Measurements from ENCODE around the gene OR51T1. TPM values are rescaled to one million over a fixed set of nuclear protein-coding genes. Genes with fewer than 3 reads are reported as not detected.
"Not testable (repeated sequence)": the region's sequence is repeated elsewhere in the genome, so short reads cannot be mapped to it uniquely, and the experiment has no call there.

Gene OR51T1, protein sequence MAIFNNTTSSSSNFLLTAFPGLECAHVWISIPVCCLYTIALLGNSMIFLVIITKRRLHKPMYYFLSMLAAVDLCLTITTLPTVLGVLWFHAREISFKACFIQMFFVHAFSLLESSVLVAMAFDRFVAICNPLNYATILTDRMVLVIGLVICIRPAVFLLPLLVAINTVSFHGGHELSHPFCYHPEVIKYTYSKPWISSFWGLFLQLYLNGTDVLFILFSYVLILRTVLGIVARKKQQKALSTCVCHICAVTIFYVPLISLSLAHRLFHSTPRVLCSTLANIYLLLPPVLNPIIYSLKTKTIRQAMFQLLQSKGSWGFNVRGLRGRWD
- polyA plus RNA-seq (ENCODE audit: insufficient read length), result not detected

GRCh38 chr11:4881860-4882500 is at the start of gene OR51T1:
Gene OR51T1, plus strand, starts transcription at chr11:4881900. Its CDS starts 0 bp downstream, at chr11:4881900.
- no peak for DNase-seq (ENCODE audit: low read depth)

DNA sequence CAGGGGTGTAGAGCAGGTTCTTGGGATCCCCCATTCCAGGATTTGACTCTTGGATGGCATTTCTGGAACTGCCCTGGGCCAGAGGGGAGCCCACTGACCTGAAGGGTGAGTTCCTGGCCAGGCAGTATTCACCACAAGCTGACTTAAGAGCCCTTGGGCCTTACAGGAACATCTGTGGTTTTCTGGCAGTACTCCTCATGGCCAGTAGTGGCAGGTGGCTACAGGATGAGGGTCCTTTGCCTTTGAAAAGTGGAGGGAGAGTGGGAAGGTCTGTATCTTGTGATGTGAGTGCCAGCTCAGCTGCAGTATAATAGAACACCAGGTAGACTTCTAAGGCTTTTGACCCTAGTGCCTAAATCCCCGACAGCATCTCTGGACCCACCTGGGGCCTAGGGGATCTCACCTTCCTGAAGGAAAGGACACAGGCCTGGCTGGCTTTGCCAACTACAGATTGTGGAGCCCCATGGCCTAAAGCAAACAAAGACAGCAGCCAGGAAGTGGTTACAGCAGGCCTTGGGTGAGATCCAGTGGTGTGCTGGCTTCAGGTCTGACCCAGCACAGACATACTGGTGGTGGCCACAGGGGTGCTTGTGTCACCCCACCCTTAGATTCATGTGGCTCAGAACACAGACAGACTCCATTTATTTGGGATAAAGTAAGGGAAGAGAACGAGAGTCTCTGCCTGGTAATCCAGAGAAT is 41.7 kb upstream of the OR51T1 start:
- no peak for DNase-seq (ENCODE audit: low read depth)

DNA sequence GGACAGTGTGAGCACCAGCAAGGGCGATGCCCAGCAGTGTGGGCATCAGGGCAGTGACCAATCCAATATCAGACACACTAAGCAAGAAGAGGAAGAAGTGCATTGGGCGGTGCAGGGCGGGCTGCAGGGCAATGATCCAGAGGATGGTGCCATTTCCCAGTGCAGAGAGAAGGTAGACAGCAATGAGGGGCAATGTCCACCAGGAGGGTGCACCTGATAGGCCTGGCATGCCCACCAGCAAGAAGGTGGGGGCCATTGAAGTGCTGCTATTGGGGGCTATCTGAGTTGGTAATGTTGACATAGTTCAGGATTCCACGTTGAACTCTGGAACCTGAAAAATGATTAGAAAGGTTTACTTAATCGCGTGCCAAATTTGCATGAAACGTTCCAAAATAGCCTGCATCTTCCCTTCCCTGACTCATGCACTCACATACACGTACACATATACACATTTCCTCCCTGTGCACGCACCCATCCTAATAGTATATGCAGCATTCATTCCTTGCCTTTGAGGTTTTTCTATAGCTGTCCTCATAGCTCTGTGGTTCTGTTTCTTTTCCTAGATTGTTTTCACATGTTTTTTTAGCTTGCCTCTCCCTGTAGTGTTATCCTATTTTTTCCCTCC is 32.7 kb upstream of the OR51T1 start, which contains the start of gene OR51S1:
Gene OR51S1, minus strand, starts transcription at position 301 of the 625 bp plus-strand sequence. Its CDS starts 0 bp downstream, at position 301.
- DNase-seq (ENCODE audit: low read depth), result no peak

DNA sequence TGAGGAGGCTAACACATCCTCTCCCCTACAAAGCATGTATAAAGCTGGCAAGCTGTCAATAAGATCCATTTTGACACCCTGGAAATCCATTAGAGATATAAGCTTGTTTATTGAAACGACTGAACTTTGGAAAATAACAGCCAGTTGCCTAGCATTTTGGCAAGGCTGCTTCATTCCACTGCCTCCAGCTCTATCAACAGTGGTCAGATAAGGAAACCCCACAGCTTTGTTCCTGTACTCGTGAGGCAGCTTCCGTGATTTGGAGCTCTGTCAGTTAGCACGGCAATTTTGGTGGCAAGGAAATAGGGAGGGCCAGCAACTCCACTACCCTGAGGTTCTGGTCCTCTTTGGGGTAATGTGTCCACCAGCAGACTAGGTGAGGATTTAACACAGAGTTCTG is 30.7 kb upstream of the OR51T1 start:
- DNase-seq (ENCODE audit: low read depth), result no peak

GRCh38 chr11:4854286-4854685 is 27.4 kb upstream of the OR51T1 start:
- not testable (repeated sequence) for DNase-seq (ENCODE audit: low read depth)

DNA sequence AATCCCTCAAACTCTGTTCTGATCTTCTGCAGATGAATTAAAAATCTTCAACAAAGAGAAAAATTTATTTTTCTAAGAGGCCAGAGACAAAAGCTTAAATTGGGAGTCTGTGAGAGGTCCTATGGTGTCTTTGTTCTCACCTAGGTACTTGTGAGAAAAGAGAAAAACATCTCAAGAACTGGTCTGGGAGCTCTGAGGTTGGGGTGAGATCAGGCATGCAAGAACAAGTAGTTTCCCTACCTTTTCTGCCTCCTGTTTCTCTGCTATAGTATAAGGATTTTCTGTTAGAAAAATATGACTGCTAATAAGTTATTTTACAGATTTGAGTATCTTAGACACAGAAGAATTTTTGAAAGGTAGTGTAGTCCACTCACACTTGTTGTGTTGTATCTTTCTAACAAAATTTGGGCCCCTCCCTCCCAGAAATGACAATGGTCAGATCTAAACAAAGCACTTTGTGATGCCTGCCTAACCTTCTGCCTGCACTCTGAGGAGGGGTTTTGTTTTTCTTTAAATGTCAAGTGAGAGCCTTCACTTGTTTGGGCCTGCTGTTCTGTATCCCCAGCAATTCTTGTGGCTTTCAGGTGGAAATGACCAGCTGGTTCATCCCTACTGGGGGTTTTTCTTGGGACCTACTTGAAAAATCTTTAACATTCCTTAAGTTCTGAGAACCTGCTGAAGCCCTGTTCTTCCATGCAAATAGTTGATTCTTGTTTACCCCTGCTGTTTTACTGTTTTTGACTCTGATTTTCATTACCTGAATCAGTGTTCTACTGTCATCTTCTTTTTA is 19.1 kb upstream of the OR51T1 start:
- DNase-seq (ENCODE audit: low read depth), result no peak

GRCh38 chr11:4863876-4864275 is 17.8 kb upstream of the OR51T1 start:
- DNase-seq (ENCODE audit: low read depth), result no peak

- DNase-seq (ENCODE audit: low read depth), result no peak
Measured at GRCh38 chr11:4865855-4866254, 15.8 kb upstream of the OR51T1 start.

DNA sequence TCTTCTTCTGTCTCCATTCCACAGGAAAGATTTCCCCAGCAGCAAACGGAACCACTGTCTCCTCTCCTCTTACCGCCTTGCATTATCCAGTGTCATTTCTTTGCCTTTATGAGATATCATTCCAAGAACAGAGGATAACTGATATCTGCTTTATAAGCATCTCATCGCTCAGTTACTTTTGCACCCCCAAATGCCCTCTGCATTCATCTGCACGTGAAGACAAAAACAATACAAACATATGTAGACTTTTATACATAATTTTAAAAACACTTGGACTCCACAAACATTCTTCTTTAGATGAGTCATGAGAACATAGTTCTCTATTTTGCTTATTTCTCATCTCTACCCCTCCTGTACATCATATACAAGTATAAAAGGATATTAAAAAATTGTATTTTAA is 512 bp upstream of the OR51T1 start:
- no peak for DNase-seq (ENCODE audit: low read depth)

DNA sequence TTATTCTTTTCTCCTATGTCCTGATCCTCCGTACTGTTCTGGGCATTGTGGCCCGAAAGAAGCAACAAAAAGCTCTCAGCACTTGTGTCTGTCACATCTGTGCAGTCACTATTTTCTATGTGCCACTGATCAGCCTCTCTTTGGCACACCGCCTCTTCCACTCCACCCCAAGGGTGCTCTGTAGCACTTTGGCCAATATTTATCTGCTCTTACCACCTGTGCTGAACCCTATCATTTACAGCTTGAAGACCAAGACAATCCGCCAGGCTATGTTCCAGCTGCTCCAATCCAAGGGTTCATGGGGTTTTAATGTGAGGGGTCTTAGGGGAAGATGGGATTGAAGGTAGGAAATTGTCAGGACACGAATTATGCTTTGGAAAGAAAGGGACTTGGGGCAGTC is 843 bp downstream of the OR51T1 start:
- DNase-seq (ENCODE audit: low read depth), result no peak

GRCh38 chr11:4884361-4884760 is 2.7 kb downstream of the OR51T1 start:
- no peak for DNase-seq (ENCODE audit: low read depth)

DNA sequence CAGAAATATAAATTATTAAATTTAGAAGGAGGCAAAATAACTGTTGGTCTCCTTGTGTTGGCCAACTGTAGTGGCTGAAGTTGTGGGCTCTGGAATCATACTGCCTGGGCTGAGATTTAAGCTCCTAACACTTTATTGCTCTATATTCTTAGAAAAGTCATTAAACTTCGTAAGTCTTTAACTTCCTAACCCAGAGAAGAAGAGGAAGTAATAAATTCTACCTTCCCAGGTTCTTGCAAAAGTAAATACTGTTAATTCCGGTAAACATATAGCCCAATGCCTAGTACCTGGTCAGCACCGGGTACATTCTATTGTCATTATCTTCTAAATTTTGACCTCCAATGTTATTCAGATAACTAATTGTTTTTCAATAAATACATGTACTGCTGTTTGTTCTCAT is 4.5 kb downstream of the OR51T1 start:
- no peak for DNase-seq (ENCODE audit: low read depth)

GRCh38 chr11:4887591-4887990 is 5.9 kb downstream of the OR51T1 start:
- no peak for DNase-seq (ENCODE audit: low read depth)

DNA sequence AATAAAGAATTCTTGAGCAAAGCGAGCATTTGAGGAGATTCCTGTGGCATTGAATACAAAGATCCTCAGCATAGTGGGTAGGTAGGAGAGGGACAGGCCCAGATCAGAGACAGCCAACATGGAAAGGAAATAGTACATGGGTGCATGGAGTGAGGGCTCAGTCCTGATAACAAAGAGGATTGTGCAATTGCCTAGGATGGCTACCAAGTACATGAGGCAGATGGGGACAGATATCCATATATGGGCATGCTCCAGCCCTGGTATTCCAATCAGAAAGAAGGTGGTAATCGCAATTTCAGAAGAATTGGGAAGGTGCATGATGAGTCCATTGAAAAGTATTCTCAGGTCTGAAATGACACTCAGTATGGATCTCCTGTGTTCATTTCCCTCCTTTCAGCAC is 8.6 kb downstream of the OR51T1 start:
- DNase-seq (ENCODE audit: low read depth), result no peak

GRCh38 chr11:4891996-4892640 is 10.4 kb downstream of the OR51T1 start:
- no peak for DNase-seq (ENCODE audit: low read depth)

DNA sequence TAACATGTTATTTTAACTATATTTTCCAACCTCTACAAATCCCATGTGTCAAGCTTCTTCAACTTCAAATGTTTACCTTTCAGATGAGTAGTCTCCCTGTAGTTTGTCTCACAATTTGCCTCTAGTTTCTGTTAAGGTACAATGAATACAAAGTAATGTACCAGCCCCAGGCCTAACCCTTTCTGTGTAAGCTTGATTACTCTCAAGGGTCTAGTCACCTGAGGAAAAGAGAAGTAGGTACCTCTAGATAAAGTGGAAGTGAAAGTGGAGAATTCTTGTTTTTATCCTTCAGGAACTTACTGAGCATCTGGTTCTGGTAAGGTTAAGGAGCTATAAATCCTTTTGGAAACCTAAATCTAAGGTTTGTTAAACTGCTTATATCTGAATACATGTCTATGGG is 21.8 kb downstream of the OR51T1 start, which contains the start of gene OR51A7:
Gene OR51A7, plus strand, starts transcription at position 300 of the 400 bp plus-strand sequence. CDS start 3,587 bp downstream, outside the sequence.
- DNase-seq (ENCODE audit: low read depth), result no peak

GRCh38 chr11:4916581-4916980 is 34.9 kb downstream of the OR51T1 start:
- no peak for DNase-seq (ENCODE audit: low read depth)

- DNase-seq (ENCODE audit: low read depth), result no peak
Measured at GRCh38 chr11:4919250-4919649, 37.5 kb downstream of the OR51T1 start, which contains the start of gene OR51G2. Gene OR51G2, minus strand, starts transcription at chr11:4919350. Its CDS starts 3,687 bp downstream, at chr11:4915663.

DNA sequence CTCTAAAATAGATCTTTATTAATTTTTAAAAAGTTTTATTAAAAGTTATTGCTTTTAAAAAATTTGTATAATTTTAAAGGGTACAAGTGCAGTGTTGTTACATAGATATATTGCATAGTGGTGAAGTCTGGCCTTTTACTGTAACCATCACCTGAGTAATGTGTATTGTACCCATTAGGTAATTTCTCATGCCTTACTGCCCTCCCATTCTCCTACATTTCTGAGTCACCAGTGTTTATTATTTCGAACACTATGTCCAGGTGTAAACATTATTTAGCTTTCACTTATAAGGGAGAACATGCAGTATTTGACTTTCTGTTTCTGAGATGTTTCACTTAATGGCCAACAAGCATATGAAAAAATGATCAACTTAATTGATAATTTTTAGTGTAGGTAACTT is 40.1 kb downstream of the OR51T1 start:
- DNase-seq (ENCODE audit: low read depth), result no peak

GRCh38 chr11:4922304-4922703 is 40.6 kb downstream of the OR51T1 start:
- no peak for DNase-seq (ENCODE audit: low read depth)

GRCh38 chr11:4924239-4924638 is 42.5 kb downstream of the OR51T1 start, which contains the start of gene OR51G1:
Gene OR51G1, minus strand, starts transcription at chr11:4924339. Its CDS starts 0 bp downstream, at chr11:4924339.
- no peak for DNase-seq (ENCODE audit: low read depth)
